Activated naive CD4-positive, alpha-beta T cell treated with anti-CD3 and anti-CD28 coated beads, Interleukin-2, amount 50 U/mL, for 16 hours (primary cell): ENCODE data around the gene CDX2.
"Not testable (repeated sequence)": the region's sequence is repeated elsewhere in the genome, so short reads cannot be mapped to it uniquely, and the experiment has no call there.

Source experiments
- DNase-seq: peaks from one replicate; pipeline ENCODE4 v3.0.0-alpha.2; 2020

The CDX2 gene, protein sequence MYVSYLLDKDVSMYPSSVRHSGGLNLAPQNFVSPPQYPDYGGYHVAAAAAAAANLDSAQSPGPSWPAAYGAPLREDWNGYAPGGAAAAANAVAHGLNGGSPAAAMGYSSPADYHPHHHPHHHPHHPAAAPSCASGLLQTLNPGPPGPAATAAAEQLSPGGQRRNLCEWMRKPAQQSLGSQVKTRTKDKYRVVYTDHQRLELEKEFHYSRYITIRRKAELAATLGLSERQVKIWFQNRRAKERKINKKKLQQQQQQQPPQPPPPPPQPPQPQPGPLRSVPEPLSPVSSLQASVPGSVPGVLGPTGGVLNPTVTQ

DNA sequence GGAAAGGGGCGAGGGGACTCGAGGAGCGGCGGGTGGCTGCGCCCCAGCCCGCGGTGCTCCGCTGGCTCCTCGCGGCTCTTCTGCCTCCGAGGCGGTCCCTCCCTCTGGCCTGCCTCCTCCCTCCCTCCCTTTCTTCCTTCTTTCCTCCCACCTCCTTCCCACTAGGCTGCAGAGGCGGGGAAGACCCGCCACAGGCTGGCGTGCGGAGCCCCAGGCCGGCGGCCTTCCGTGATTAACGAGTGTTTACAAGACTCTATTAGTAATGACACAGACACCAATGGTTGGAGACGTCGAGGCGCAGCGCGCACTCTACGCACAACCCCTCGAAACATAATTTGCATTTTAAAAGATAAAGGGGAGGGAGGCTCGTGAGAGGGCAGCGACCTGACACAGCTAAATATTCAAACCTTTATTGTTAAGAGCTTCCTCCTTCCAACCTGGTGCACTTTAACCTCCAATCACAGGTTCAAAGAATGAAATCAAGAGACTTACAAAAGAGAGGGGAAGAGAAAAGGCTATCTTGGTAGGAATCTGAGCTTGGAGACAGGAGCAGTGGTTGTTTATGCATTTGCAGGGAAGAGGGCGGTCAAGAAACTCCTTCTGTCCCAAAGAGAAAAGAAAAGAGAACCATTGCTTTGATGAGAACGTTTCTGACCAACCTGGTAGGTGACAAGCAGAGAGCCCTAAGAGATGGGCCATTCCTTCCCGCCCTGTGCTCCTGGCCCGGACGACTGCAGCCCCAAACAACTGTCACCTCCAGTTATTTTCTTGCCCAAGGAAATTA is at the start of gene CDX2:
CDX2 (minus strand) TSS at position 234 of the 784 bp plus-strand sequence. CDS start 309 bp downstream, outside the sequence.
- DNase-seq, result no peak

- DNase-seq, result no peak
Observed at GRCh38 chr13:28014301-28014700, 45.2 kb upstream of the CDX2 start.

DNA sequence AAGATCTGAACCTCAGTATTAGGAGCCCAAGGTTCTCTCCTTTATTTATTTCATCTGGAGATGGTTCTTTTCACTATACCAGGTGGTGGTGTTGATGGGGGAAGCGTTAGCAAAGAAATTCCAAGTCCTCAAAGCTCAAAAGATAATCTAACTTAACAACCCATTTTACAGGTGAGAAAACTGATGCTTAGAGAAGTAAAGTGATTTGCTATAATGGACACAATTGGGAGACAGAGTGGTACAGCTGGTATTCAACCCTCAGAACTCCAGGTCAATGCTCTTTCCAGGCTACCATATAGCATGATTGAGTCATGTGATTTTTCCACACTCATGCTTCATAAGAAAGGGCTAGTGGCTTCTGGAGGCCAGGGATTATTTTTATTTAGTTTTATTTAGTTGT is 44.4 kb upstream of the CDX2 start:
- no peak for DNase-seq

DNA sequence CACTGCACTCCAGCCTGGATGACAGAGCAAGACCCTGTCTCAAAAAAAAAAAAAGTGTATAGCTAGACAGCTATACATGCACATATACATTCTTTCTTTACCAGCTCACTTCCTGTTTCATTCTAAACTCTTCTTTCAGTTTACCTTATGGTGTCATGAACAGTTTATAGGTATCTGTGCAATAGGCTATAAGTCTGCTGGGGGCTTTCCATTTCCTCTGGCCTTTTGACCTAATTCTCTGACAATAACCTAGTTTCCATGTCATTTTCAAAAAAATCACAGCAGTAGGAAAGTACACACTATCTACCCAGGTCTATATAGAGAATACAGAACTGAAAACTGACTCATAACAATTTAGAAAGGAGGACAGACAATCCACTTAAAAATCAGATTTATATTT is 43.8 kb upstream of the CDX2 start:
- DNase-seq, result no peak

DNA sequence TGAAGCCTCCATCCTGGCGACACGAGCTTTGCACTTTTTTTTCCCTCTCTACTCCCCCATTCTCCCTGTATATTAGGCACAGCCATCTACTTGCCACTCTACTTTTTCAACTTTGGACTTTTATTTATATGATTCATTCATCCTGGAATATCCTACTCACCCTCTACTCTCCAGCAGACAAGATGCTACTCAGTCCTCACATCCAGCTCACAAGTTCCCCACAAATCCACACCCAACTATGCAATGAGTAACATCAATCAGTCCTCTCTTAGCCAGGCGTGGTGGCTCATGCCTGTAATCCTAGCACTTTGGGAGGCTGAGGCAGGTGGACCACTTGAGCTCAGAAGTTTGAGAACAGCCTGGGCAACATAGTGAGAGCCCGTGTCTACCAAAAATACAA is 43.3 kb upstream of the CDX2 start:
- DNase-seq, result no peak

- DNase-seq, result no peak
Observed at GRCh38 chr13:28010046-28010445, 40.9 kb upstream of the CDX2 start.

DNA sequence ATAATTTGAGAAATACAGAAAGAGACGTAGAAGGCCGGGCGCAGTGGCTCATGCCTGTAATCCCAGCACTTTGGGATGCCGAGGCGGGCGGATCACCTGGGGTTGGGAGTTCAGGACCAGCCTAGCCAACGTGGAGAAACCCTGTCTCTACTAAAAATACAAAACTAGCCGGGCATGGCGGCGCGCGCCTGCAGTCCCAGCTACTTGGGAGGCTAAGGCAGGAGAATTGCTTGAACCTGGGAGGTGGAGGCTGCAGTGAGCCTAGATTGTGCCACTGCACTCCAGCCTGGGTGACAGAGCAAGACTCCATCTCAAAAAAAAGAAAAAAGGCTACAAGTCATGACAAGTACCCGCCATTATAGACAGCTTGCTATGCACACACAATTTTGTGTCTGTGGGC is 35.9 kb upstream of the CDX2 start:
- not testable (repeated sequence) for DNase-seq

- DNase-seq, result no peak
Observed at GRCh38 chr13:28002886-28003698, 34.0 kb upstream of the CDX2 start.

DNA sequence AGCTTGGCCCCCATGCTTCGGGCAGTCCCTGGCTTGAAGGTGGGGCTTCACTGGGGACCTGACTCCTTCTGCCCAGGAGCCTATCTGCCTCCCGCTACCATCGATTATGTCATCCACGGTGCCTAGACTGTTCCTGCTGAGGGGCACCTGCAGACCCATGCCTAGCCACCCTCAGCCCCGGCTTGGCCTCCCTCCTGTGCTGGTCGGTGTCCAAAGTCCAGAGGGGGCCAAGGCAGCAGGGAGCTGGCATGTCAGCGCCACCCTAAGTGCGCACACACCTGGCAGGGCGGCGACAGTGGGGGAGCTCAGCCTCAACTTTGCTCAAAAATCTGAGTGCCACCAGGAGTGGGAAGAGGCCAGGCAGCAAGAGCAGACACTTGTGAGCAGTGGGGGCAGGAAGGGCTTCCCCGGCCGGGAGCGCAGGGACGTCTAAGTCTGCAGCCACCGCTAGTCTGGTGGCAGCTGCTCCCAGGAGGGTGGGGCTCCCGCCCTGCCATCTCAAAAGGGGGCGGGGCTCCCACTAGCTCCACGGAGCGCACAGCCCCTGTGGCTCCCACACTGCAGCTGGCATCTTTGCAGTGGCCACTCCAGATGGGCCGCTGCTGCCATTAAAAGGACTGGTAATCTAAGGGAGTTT is 32.8 kb upstream of the CDX2 start:
- DNase-seq, result no peak

DNA sequence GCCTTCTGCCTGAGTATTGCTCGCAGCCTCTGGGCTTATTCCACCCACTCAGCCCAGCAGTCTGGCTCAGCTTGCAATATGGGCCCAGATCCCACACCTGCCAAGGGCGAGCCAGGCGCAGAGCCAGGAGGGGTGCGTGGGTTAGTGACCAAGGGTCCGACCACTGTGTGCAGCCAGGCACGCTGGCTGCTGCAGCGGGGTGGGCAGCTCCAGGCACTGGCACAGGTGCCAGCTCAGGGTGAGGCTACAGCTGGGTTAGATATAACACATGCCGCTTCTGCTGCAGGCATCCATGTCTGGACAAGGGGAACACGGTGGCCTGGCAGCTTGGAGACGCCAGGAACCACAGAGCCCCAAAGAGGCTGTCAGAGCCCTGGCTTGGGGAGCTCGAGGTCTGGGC is 31.9 kb upstream of the CDX2 start:
- no peak for DNase-seq

DNA sequence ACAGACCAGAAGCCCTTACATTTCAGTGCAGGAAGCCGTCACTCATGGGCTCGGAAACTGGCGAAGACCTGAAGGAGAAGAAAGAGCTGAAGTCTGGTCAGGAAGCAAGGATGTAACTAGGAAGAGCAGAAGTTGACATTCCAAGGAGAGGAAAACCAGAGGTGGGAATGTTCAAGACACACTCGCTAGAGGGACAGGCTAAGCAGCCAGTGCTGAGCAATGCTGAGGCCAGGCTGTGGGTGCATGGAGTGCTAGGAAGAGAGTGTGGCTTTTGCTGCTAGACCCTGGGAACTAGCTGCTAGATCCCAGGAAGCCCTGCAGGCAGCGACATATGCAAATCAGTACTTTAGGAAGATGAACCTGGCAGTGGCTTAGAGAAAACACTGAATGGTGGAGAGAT is 31.5 kb upstream of the CDX2 start:
- DNase-seq, result no peak

GRCh38 chr13:27997904-27998522 is 28.9 kb upstream of the CDX2 start:
- no peak for DNase-seq

GRCh38 chr13:27991881-27992280 is 22.8 kb upstream of the CDX2 start:
- DNase-seq, result no peak

DNA sequence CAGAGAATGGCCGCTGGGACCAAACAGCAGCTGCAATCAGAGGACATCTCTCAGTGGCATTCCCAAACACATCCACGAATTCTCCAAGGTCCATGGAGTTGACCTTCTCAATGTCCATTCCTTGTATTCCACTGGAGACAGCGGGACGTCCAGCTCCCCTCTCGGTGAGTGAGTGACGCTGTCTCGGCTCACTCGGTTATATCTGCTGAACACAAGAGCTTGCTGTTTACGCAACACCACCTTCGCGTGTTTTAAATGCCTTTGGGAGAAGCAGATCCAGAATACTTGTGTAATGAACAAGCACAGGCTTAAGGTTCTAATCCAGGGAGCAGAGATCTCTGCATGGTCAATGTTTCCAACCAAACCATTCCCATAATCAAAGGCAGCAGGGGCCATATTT is 19.4 kb upstream of the CDX2 start, which contains the start of gene URAD:
URAD (minus strand) TSS at position 174 of the 400 bp plus-strand sequence; CDS start at position 118, 56 bp downstream.
- no peak for DNase-seq

DNA sequence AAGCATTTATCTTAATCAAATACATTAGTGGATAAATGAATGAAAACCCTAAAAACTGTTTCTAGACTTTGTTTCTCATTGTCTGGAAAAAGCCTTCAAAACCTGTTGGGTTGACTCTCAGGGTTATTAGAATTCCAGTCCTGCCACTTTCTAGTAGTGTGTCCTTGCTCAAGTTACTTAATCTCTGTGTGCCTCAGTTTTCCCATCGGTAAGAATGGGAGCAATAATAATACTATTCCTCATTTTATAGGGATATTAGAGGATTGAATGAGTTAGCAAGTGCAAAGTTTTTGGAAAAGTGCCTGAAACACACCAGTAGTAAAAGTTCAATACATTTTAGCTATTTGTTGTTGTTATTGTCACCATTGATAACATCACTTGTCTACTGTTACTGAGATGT is 16.5 kb upstream of the CDX2 start:
- no peak for DNase-seq

GRCh38 chr13:27982361-27982760 is 13.2 kb upstream of the CDX2 start:
- DNase-seq, result no peak

GRCh38 chr13:27981006-27981708 is 12.0 kb upstream of the CDX2 start:
- DNase-seq, result no peak

GRCh38 chr13:27980280-27980998 is 11.3 kb upstream of the CDX2 start:
- DNase-seq, result no peak

GRCh38 chr13:27979765-27980279 is 10.7 kb upstream of the CDX2 start:
- DNase-seq, result no peak

- DNase-seq, result no peak
Observed at GRCh38 chr13:27979001-27979643, 10.0 kb upstream of the CDX2 start.
